Activated CD8-positive, alpha-beta memory T cell treated with anti-CD3 and anti-CD28 coated beads for 48 hours (primary cell): ENCODE data around the gene SLC35F3.
"Not testable (repeated sequence)": the region's sequence is repeated elsewhere in the genome, so short reads cannot be mapped to it uniquely, and the experiment has no call there.

ENCODE experiments used
- DNase-seq, 3 experiments: peaks; one replicate each; pipeline ENCODE4 v3.0.0-alpha.2; 2020; ENCODE audit warnings: low read depth in 2 of 3, low spot score in 2 of 3

Gene SLC35F3

GRCh38 chr1:234277161-234277868 is 372.8 kb downstream of the SLC35F3 start:
- no peak for DNase-seq

- DNase-seq = no peak
Measured at GRCh38 chr1:234279021-234279420, 374.5 kb downstream of the SLC35F3 start.

- no peak for DNase-seq
Measured at GRCh38 chr1:234280500-234280899, 376.0 kb downstream of the SLC35F3 start.

- DNase-seq = no peak
Measured at GRCh38 chr1:234281826-234282489, 377.5 kb downstream of the SLC35F3 start.

GRCh38 chr1:234286206-234286605 is 381.7 kb downstream of the SLC35F3 start:
- no peak for DNase-seq

GRCh38 chr1:234288946-234289345 is 384.5 kb downstream of the SLC35F3 start:
- DNase-seq = no peak

GRCh38 chr1:234289538-234290305 is 385.2 kb downstream of the SLC35F3 start:
- no peak for DNase-seq

GRCh38 chr1:234292011-234292410 is 387.5 kb downstream of the SLC35F3 start:
- no peak for DNase-seq

- no peak for DNase-seq
Measured at GRCh38 chr1:234292548-234292947, 388.1 kb downstream of the SLC35F3 start.

- no peak for DNase-seq
Measured at GRCh38 chr1:234294109-234294817, 389.8 kb downstream of the SLC35F3 start.

- no peak for DNase-seq
Measured at GRCh38 chr1:234295068-234295467, 390.6 kb downstream of the SLC35F3 start.

- no peak for DNase-seq
Measured at GRCh38 chr1:234295626-234296025, 391.1 kb downstream of the SLC35F3 start.

- DNase-seq = no peak
Measured at GRCh38 chr1:234296496-234296895, 392.0 kb downstream of the SLC35F3 start.

- DNase-seq = no peak
Measured at GRCh38 chr1:234297668-234298067, 393.2 kb downstream of the SLC35F3 start.

- DNase-seq = no peak
Measured at GRCh38 chr1:234300096-234300495, 395.6 kb downstream of the SLC35F3 start.

- DNase-seq = not testable (repeated sequence)
Measured at GRCh38 chr1:234301663-234302062, 397.2 kb downstream of the SLC35F3 start.

GRCh38 chr1:234302354-234302962 is 398.0 kb downstream of the SLC35F3 start:
- no peak for DNase-seq

GRCh38 chr1:234303231-234303630 is 398.8 kb downstream of the SLC35F3 start:
- no peak for DNase-seq

GRCh38 chr1:234307726-234308125 is 403.2 kb downstream of the SLC35F3 start:
- DNase-seq = no peak

- DNase-seq = no peak
Measured at GRCh38 chr1:234309243-234309597, 404.7 kb downstream of the SLC35F3 start.
